EL (cell line): ENCODE results near the gene CNKSR1.

Experiments
- DNase-seq: peaks from one replicate; pipeline ENCODE4 v3.0.0-alpha.2; 2016

CNKSR1 gene

DNA sequence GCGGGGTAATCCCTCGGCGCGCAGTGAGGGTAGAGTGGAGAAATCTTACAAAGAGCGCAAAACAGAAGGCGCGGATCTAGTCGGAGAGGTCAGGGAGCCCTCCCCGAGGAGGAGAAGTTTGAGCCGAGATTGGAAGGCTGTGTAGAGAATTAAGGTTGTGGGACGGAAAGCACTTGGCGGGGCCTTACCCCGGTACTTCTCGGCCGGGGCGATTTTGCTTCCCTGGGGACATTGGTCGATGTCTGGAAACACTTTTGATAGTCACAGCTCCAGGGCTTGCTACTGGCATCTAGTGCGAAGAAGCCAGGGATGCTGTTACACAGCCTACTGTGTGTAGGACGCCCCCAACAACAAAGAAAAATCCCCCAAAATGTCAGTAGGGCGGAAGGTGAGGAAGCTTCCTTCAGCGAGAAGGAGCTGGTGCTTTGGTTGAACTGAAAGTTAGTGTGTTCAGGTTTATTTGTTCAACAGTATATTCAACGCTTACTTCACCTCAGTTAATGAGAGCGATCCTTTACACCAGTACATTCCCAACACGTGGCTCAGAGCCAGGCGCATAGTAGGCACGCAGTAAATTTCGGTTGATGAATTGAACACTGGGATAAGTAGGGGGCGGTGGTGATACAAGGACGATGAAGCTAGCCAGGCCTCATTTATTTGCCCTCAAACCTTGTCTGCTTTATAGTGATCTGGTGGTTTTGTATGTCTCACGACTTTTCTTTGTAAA lies 57.5 kb downstream of the CNKSR1 start:
- DNase-seq = peak; percentile 50

DNA sequence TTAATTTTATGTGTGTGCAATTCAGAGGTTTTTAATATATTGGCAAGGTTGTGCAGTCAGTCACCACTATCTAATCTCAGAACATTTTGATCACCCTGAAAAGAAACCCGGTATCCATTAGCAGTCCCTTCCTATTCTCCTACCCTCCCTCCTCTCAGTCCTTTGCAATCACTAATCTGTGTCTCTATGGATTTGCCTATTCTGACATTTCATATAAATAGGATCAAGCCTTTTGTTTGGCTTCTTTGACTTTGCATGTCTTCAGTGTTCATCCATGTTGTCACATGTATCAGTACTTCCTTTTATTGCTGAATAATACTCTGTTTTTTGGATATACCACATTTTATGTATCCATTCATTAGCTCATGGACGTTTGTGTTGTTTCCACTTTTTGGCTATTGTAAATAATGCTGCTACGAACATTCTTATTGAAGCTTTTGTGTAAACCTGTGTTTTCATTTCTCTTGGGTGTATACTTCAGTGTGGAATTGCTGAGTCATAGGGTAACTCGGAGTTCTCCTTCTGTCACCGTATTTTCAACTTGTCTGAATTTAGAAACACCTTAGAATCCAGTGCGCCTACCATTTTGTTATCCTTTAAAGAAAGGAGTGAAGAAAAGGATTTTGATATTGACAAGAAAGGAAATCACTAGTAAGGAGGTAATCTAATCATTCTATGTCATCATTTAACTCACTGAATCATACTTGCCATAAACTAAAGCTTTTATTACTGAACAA lies 60.1 kb downstream of the CNKSR1 start:
- DNase-seq = peak; percentile 8
